ENCODE results near the gene HTT-AS. TPM values are rescaled to one million over a fixed set of nuclear protein-coding genes. Genes with fewer than 3 reads are reported as not detected.

Gene HTT-AS
- total and polyA plus RNA-seq, 2 of the 13 experiments (the other 11 are each of a cell fraction or from before 2014, with no cell fraction given) = not detected

GRCh38 chr4:3073158-3074077 is 920 bp downstream of the HTT-AS start (continued):
- TF ChIP-seq, protein P1, sequence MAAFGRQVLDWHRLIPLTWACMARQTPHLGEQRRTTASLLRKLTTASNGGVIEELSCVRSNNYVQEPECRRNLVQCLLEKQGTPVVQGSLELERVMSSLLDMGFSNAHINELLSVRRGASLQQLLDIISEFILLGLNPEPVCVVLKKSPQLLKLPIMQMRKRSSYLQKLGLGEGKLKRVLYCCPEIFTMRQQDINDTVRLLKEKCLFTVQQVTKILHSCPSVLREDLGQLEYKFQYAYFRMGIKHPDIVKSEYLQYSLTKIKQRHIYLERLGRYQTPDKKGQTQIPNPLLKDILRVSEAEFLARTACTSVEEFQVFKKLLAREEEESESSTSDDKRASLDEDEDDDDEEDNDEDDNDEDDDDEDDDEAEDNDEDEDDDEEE (CRISPR knock-in tag; IDR thresholded peaks at IDR 0.05) = no peak
- TF ChIP-seq KDM1A (CRISPR knock-in tag; IDR thresholded peaks at IDR 0.05) (no peak), KDM5A (IDR thresholded peaks at IDR 0.05; ENCODE audit: borderline replicate concordance, low read length) (no peak), BORCS8-MEF2B (CRISPR knock-in tag; IDR thresholded peaks at IDR 0.05) (peak; percentile 23; the same call in 1 of the 2 replicates), ZNF713 (CRISPR knock-in tag; IDR thresholded peaks at IDR 0.05) (no peak), TRAFD1 (CRISPR knock-in tag; IDR thresholded peaks at IDR 0.05; ENCODE audit: borderline replicate concordance) (0 out of 2 replicates have a peak, but pooled peaks have one; percentile 62), ELF3 (CRISPR knock-in tag; IDR thresholded peaks at IDR 0.05) (peak; percentile 41; the same call in 1 of the 2 replicates), REPIN1 (CRISPR knock-in tag; IDR thresholded peaks at IDR 0.05; ENCODE audit: borderline replicate concordance, low read depth) (peak; percentile 50; the same call in 1 of the 2 replicates), MYNN (CRISPR knock-in tag; IDR thresholded peaks at IDR 0.05; ENCODE audit: low read depth) (no peak), ZUFSP (CRISPR knock-in tag; IDR thresholded peaks at IDR 0.05; ENCODE audit: borderline replicate concordance) (no peak), KLF12 (CRISPR knock-in tag; IDR thresholded peaks at IDR 0.05; ENCODE audit: borderline replicate concordance) (peak; percentile 36; the same call in 1 of the 2 replicates), ZC3H13 (CRISPR knock-in tag; IDR thresholded peaks at IDR 0.05) (no peak), TBP (CRISPR knock-in tag; IDR thresholded peaks at IDR 0.05) (no peak), EP300 (IDR thresholded peaks at IDR 0.05; ENCODE audit: low read depth in 2 of 2, low read length in 2 of 2) (peak in 1 of 2 experiments; percentile 48; a peak in 1 of 4 replicates), EP300 (CRISPR knock-in tag; IDR thresholded peaks at IDR 0.05; ENCODE audit: borderline replicate concordance) (no peak), LBX2 (CRISPR knock-in tag; IDR thresholded peaks at IDR 0.05; ENCODE audit: borderline replicate concordance) (no peak), AKAP8 (CRISPR knock-in tag; IDR thresholded peaks at IDR 0.05) (0 out of 2 replicates have a peak, but pooled peaks have one; percentile 47), STAG1 (CRISPR knock-in tag; IDR thresholded peaks at IDR 0.05) (no peak), STAT5B (CRISPR knock-in tag; IDR thresholded peaks at IDR 0.05) (no peak), TIGD3 (CRISPR knock-in tag; IDR thresholded peaks at IDR 0.05; ENCODE audit: borderline replicate concordance) (no peak), ZFP36L2 (CRISPR knock-in tag; IDR thresholded peaks at IDR 0.05) (no peak), ZSCAN30 (CRISPR knock-in tag; IDR thresholded peaks at IDR 0.05) (0 out of 2 replicates have a peak, but pooled peaks have one; percentile 42)
